Breast epithelium (tissue), 3 donors: ENCODE measurements around the gene CRAMP1.

Experiments used
- CTCF ChIP-seq, 3 donors: fragments of 450-650 bp; IDR thresholded peaks; one replicate each; pipeline ENCODE4 v1.5.1; 2016 to 2017; ENCODE audit warnings: antibody characterized with exemption in 3 of 3, mild to moderate bottlenecking in 3 of 3, moderate library complexity in 3 of 3
- POLR2A ChIP-seq: fragments of 450-650 bp; IDR thresholded peaks from one replicate; pipeline ENCODE4 v1.6.1; 2016; ENCODE audit warnings: antibody characterized with exemption, mild to moderate bottlenecking, moderate library complexity
- POLR2AphosphoS5 ChIP-seq, 3 donors: sonication (generic); formaldehyde crosslinking; IDR thresholded peaks; one replicate each; pipeline ENCODE4 v1.6.1; 2017; ENCODE audit warnings: antibody characterized with exemption in 3 of 3

- TF ChIP-seq CTCF (IDR thresholded peaks at IDR 0.05) = no peak
- TF ChIP-seq POLR2AphosphoS5 (IDR thresholded peaks at IDR 0.05) = no peak
- TF ChIP-seq POLR2A = no peak
Observed at GRCh38 chr16:1681032-1681431, 68.9 kb downstream of the CRAMP1 start.
